Thoracic aorta (tissue), 2 donors: ENCODE measurements around the gene TDRD12. TPM values are rescaled to one million over a fixed set of nuclear protein-coding genes. Genes with fewer than 3 reads are reported as not detected.
"Not testable (repeated sequence)": the region's sequence is repeated elsewhere in the genome, so short reads cannot be mapped to it uniquely, and the experiment has no call there.

Experiments used
- ATAC-seq: fragments of 150-250 bp; one replicate; pipeline ENCODE4 v1.8.0; 2017; ENCODE audit warnings: low read depth; ENCODE audit not compliant: insufficient number of reproducible peaks, low FRiP score
- DNase-seq: peaks from one replicate; pipeline ENCODE4 v3.0.0-alpha.2; 2020; ENCODE audit warnings: low spot score
- H3K27ac ChIP-seq, 2 donors: fragments of 200-600 bp; sonication (generic); 1 replicate in 1 of 2; 2 replicates in 1 of 2; pipeline ENCODE4 v1.5.1; 2016; ENCODE audit warnings: mild to moderate bottlenecking in 2 of 2, moderate library complexity in 2 of 2
- H3K27me3 ChIP-seq: fragments of 200-600 bp; sonication (generic); replicated peaks from 2 replicates; pipeline ENCODE4 v1.6.0; 2016; ENCODE audit warnings: mild to moderate bottlenecking; ENCODE audit not compliant: insufficient read depth
- H3K36me3 ChIP-seq: fragments of 200-600 bp; sonication (generic); one replicate; pipeline ENCODE4 v1.5.1; 2016
- H3K4me1 ChIP-seq, 2 donors: fragments of 200-600 bp; sonication (generic); 1 replicate in 1 of 2; 2 replicates in 1 of 2; pipeline versions ENCODE4 v1.5.1 to v1.6.0; 2016; ENCODE audit warnings: low read depth in 2 of 2, mild to moderate bottlenecking in 1 of 2; ENCODE audit not compliant: control insufficient read depth in 1 of 2
- H3K4me3 ChIP-seq: fragments of 200-600 bp; sonication (generic); 2 replicates; pipeline ENCODE4 v1.5.1; 2016; ENCODE audit warnings: mild to moderate bottlenecking
- H3K9me3 ChIP-seq: fragments of 200-600 bp; sonication (generic); 2 replicates; pipeline ENCODE4 v1.5.1; 2016
- CTCF ChIP-seq: fragments of 200-600 bp; sonication (generic); IDR thresholded peaks from one replicate; pipeline ENCODE4 v1.5.1; 2019; ENCODE audit warnings: antibody characterized with exemption
- total RNA-seq, 2 donors: library from RNA; depleted of rRNA; stranded (reverse); fragments of >200 nt; gene quantifications; one replicate each; pipeline versions ENCODE4 v1.1.0 to v1.2.3, GENCODE V29; 2016

TDRD12 gene
- total RNA-seq, 2 donors from 2014 or later: not detected

- H3K9me3 ChIP-seq: no peaks in the 10 kb centered on the region
- H3K27ac ChIP-seq: no peak overlapping the region
- H3K36me3 ChIP-seq: no peaks in the 10 kb centered on the region
- TF ChIP-seq CTCF: no peak
- no peak overlapping the region for H3K4me3 ChIP-seq
- ATAC-seq: no peak
- H3K4me1 ChIP-seq: no peaks in the 10 kb centered on the region
- DNase-seq: no peak
- H3K27me3 ChIP-seq: no peaks in the 10 kb centered on the region
These were observed 29.4 kb downstream of the TDRD12 start for GRCh38 chr19:32748948-32749347.

- no peaks in the 10 kb centered on the region for H3K36me3 ChIP-seq
- no peak for DNase-seq
- H3K4me3 ChIP-seq: no peak overlapping the region
- no peaks in the 10 kb centered on the region for H3K4me1 ChIP-seq
- no peak for TF ChIP-seq CTCF
- no peaks in the 10 kb centered on the region for H3K27me3 ChIP-seq
- H3K27ac ChIP-seq: no peak overlapping the region
- no peaks in the 10 kb centered on the region for H3K9me3 ChIP-seq
- ATAC-seq: no peak
These were observed 29.8 kb downstream of the TDRD12 start for GRCh38 chr19:32749361-32749760.

- H3K9me3 ChIP-seq: no peaks in the 10 kb centered on the region
- DNase-seq (no peak), ATAC-seq (no peak)
- TF ChIP-seq CTCF: no peak
- H3K4me3 ChIP-seq: no peak overlapping the region
- no peak overlapping the region for H3K27ac ChIP-seq
- no peaks in the 10 kb centered on the region for H3K27me3 ChIP-seq
- H3K4me1 ChIP-seq: no peaks in the 10 kb centered on the region
- H3K36me3 ChIP-seq: no peaks in the 10 kb centered on the region
These were observed 31.0 kb downstream of the TDRD12 start for GRCh38 chr19:32750441-32751055.

- H3K27me3 ChIP-seq: no peaks in the 10 kb centered on the region
- no peak overlapping the region for H3K27ac ChIP-seq
- ATAC-seq (no peak), DNase-seq (no peak)
- no peaks in the 10 kb centered on the region for H3K4me1 ChIP-seq
- no peaks in the 10 kb centered on the region for H3K36me3 ChIP-seq
- H3K4me3 ChIP-seq: no peak overlapping the region
- TF ChIP-seq CTCF: no peak
- H3K9me3 ChIP-seq: no peaks in the 10 kb centered on the region
These were observed 31.5 kb downstream of the TDRD12 start for GRCh38 chr19:32751066-32751465.

- H3K27ac ChIP-seq: no peak overlapping the region
- DNase-seq (no peak), ATAC-seq (no peak)
- H3K9me3 ChIP-seq: no peaks in the 10 kb centered on the region
- H3K4me3 ChIP-seq: no peak overlapping the region
- TF ChIP-seq CTCF: no peak
- no peaks in the 10 kb centered on the region for H3K27me3 ChIP-seq
- H3K36me3 ChIP-seq: no peaks in the 10 kb centered on the region
- H3K4me1 ChIP-seq: no peaks in the 10 kb centered on the region
These were observed 37.6 kb downstream of the TDRD12 start for GRCh38 chr19:32757189-32757588.

- DNase-seq, H3K9me3 ChIP-seq, H3K4me3 ChIP-seq, H3K36me3 ChIP-seq, H3K27ac ChIP-seq, H3K27me3 ChIP-seq, H3K4me1 ChIP-seq, ATAC-seq: not testable (repeated sequence)
These were observed 45.8 kb downstream of the TDRD12 start for GRCh38 chr19:32765365-32765764.
